WERI-Rb-1 (cell line): Measurements from ENCODE around the gene IQSEC3.

Experiments used
- DNase-seq: peaks from one replicate; pipeline ENCODE4 v3.0.0-alpha.2; 2020
- H3K27ac ChIP-seq: fragments of 250-450 bp; sonication (Bioruptor Pico); 2 replicates; pipeline ENCODE4 v1.5.1; 2020; ENCODE audit warnings: mild to moderate bottlenecking, moderate library complexity
- H3K27me3 ChIP-seq: fragments of 250-450 bp; sonication (Bioruptor Pico); 2 replicates; pipeline ENCODE4 v1.5.1; 2021; ENCODE audit warnings: mild to moderate bottlenecking, low read depth, moderate library complexity; ENCODE audit not compliant: insufficient read depth, severe bottlenecking
- H3K36me3 ChIP-seq: fragments of 250-450 bp; sonication (Bioruptor Pico); 2 replicates; pipeline ENCODE4 v1.5.1; 2020; ENCODE audit warnings: mild to moderate bottlenecking, moderate library complexity
- H3K4me3 ChIP-seq: 2 replicates; pipeline ENCODE4 v1.5.1; 2011; ENCODE audit warnings: low read depth, mild to moderate bottlenecking, control low read depth, low read length
- H3K9me3 ChIP-seq: fragments of 250-450 bp; sonication (Bioruptor Pico); 2 replicates; pipeline ENCODE4 v1.5.1; 2021; ENCODE audit warnings: mild to moderate bottlenecking, moderate library complexity; ENCODE audit not compliant: severe bottlenecking
- TF ChIP-seq, protein P1 (sequence below): IDR thresholded peaks from 2 replicates; pipeline ENCODE4 v1.5.1; 2011; ENCODE audit warnings: low read depth, mild to moderate bottlenecking, control low read depth, inconsistent platforms, low read length

The IQSEC3 gene

DNA sequence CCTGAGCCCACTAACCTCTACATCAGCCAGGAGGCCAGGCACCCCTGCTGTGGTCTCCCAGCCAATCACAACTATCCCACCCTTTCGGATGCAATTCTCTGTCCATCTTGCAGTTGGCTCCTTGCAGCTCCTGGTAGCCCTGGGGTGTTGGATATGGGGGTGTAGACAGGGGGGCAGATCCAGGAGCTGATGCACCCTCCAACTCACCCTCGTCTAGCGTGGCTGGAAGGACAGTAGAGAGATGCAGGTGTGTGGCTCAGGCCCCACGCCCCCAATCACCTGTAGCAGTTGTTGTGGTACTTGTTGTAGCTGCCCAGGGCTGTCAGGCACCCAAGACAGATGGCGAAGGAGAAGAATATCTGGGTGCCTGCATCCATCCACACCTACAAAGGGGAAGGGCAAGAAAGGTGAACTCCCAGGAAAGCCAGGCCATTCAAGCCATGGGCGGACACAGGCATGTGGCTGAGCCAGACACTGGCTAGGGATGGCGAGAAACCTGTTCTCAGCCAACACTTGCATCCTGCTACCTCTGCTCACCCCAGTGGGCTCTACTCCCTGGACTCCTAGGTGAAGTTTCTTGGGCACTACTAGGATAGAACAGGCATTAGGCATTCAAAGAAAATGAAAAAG, 160.8 kb downstream of the IQSEC3 start:
- Histone ChIP-seq H3K4me3 (no peak overlapping the region), H3K36me3 (no peaks in the 10 kb centered on the region), H3K9me3 (no peaks in the 10 kb centered on the region), H3K27me3 (no peaks in the 10 kb centered on the region), H3K27ac (no peak overlapping the region)
- DNase-seq, result no peak
- TF ChIP-seq, protein P1, sequence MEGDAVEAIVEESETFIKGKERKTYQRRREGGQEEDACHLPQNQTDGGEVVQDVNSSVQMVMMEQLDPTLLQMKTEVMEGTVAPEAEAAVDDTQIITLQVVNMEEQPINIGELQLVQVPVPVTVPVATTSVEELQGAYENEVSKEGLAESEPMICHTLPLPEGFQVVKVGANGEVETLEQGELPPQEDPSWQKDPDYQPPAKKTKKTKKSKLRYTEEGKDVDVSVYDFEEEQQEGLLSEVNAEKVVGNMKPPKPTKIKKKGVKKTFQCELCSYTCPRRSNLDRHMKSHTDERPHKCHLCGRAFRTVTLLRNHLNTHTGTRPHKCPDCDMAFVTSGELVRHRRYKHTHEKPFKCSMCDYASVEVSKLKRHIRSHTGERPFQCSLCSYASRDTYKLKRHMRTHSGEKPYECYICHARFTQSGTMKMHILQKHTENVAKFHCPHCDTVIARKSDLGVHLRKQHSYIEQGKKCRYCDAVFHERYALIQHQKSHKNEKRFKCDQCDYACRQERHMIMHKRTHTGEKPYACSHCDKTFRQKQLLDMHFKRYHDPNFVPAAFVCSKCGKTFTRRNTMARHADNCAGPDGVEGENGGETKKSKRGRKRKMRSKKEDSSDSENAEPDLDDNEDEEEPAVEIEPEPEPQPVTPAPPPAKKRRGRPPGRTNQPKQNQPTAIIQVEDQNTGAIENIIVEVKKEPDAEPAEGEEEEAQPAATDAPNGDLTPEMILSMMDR, result no peak
